T-helper 17 cell (primary cell): ENCODE measurements around the gene LMO4. TPM values are rescaled to one million over a fixed set of nuclear protein-coding genes. Genes with fewer than 3 reads are reported as not detected.

Source experiments
- ATAC-seq: fragments of 150-1000 bp; cut with Tn5 transposase; 2 replicates; pipeline ENCODE4 v1.10.0; 2021; ENCODE audit warnings: mild to moderate bottlenecking, moderate library complexity
- DNase-seq, 3 donors: peaks; one replicate each; pipeline versions ENCODE4 v3.0.0 to v3.0.0-alpha.2; 2020 to 2021
- H3K9me3 ChIP-seq: one replicate; pipeline ENCODE4 v1.7.0; 2013; ENCODE audit warnings: low read length, mild to moderate bottlenecking; ENCODE audit not compliant: control insufficient read depth, poor library complexity, severe bottlenecking
- H3K27ac Mint-ChIP-seq: one replicate; pipeline ENCODE4 v1.8.0; 2022; ENCODE audit warnings: mild to moderate bottlenecking, moderate library complexity, mixed read lengths
- H3K27me3 Mint-ChIP-seq: one replicate; pipeline ENCODE4 v1.8.0; 2022; ENCODE audit warnings: mixed read lengths
- H3K36me3 Mint-ChIP-seq: one replicate; pipeline ENCODE4 v1.8.0; 2022; ENCODE audit warnings: low read depth, mixed read lengths
- H3K4me1 Mint-ChIP-seq: one replicate; pipeline ENCODE4 v1.8.0; 2022; ENCODE audit warnings: mild to moderate bottlenecking, mixed read lengths
- H3K4me3 Mint-ChIP-seq: one replicate; pipeline ENCODE4 v1.8.0; 2022; ENCODE audit warnings: mild to moderate bottlenecking, moderate library complexity, mixed read lengths
- total RNA-seq, 4 donors: library from RNA in 2 of 4; stranded (reverse) in 2 of 4; gene quantifications; one replicate each; pipeline ENCODE4 v1.2.3 and lab custom pipeline; 2022 to 2026

Gene LMO4
- total RNA-seq, 2 donors from 2014 or later: 18.2 to 19.9 TPM

- no peaks in the 10 kb centered on the region for H3K9me3 ChIP-seq
- DNase-seq (no peak), ATAC-seq (no peak)
- no peak overlapping the region for H3K4me3 Mint-ChIP-seq
- H3K4me1 Mint-ChIP-seq: no peaks in the 10 kb centered on the region
- H3K36me3 Mint-ChIP-seq: peaks cover 2% of the 10 kb centered on the region
- peaks cover 42% of the 10 kb centered on the region for H3K27me3 Mint-ChIP-seq
- H3K27ac Mint-ChIP-seq: no peak overlapping the region
These were observed 22.9 kb upstream of the LMO4 start for GRCh38 chr1:87305762-87306161.

GRCh38 chr1:87307306-87307705, 21.4 kb upstream of the LMO4 start:
- ATAC-seq (no peak), DNase-seq (no peak)
- no peak overlapping the region for H3K27ac Mint-ChIP-seq
- H3K4me1 Mint-ChIP-seq: no peaks in the 10 kb centered on the region
- H3K4me3 Mint-ChIP-seq: no peak overlapping the region
- H3K9me3 ChIP-seq: no peaks in the 10 kb centered on the region
- H3K27me3 Mint-ChIP-seq: peaks cover 34% of the 10 kb centered on the region
- peaks cover 2% of the 10 kb centered on the region for H3K36me3 Mint-ChIP-seq

- Mint-ChIP-seq H3K36me3 (peaks cover 2% of the 10 kb centered on the region), H3K4me1 (no peaks in the 10 kb centered on the region), H3K27me3 (peaks cover 34% of the 10 kb centered on the region), H3K4me3 (no peak overlapping the region), H3K27ac (no peak overlapping the region)
- no peaks in the 10 kb centered on the region for H3K9me3 ChIP-seq
- ATAC-seq: no peak
- no peak for DNase-seq
These were observed 20.7 kb upstream of the LMO4 start for GRCh38 chr1:87307931-87308330.

GRCh38 chr1:87314091-87314490, 14.6 kb upstream of the LMO4 start:
- no peak for ATAC-seq
- H3K36me3 Mint-ChIP-seq: peaks cover 2% of the 10 kb centered on the region

GRCh38 chr1:87318056-87318650, 10.5 kb upstream of the LMO4 start:
- no peak overlapping the region for H3K4me3 Mint-ChIP-seq
- DNase-seq: no peak

More at GRCh38 chr1:87314091-87314490, 14.6 kb upstream of the LMO4 start:
- H3K9me3 ChIP-seq: no peaks in the 10 kb centered on the region
- no peak for DNase-seq
- Mint-ChIP-seq H3K4me3 (no peak overlapping the region), H3K27me3 (peaks cover 36% of the 10 kb centered on the region), H3K4me1 (peaks cover 7% of the 10 kb centered on the region), H3K27ac (no peak overlapping the region)

GRCh38 chr1:87318806-87319205, 9.9 kb upstream of the LMO4 start:
- H3K4me3 Mint-ChIP-seq: no peak overlapping the region
- peaks cover 7% of the 10 kb centered on the region for H3K4me1 Mint-ChIP-seq
- H3K9me3 ChIP-seq: no peaks in the 10 kb centered on the region
- peaks cover 34% of the 10 kb centered on the region for H3K27me3 Mint-ChIP-seq
- ATAC-seq (no peak), DNase-seq (no peak)
- no peak overlapping the region for H3K27ac Mint-ChIP-seq
- H3K36me3 Mint-ChIP-seq: peaks cover 2% of the 10 kb centered on the region

More at GRCh38 chr1:87318056-87318650, 10.5 kb upstream of the LMO4 start:
- peaks cover 7% of the 10 kb centered on the region for H3K4me1 Mint-ChIP-seq
- H3K9me3 ChIP-seq: no peaks in the 10 kb centered on the region
- H3K36me3 Mint-ChIP-seq: peaks cover 2% of the 10 kb centered on the region
- ATAC-seq: no peak
- peaks cover 36% of the 10 kb centered on the region for H3K27me3 Mint-ChIP-seq
- no peak overlapping the region for H3K27ac Mint-ChIP-seq

GRCh38 chr1:87325982-87326738, 2.5 kb upstream of the LMO4 start:
- peaks cover 17% of the 10 kb centered on the region for H3K4me1 Mint-ChIP-seq
- no peak overlapping the region for H3K27ac Mint-ChIP-seq
- H3K27me3 Mint-ChIP-seq: no peaks in the 10 kb centered on the region
- H3K9me3 ChIP-seq: no peaks in the 10 kb centered on the region
- ATAC-seq: peak; percentile 23
- peak in 1 of 3 donors; percentile 25 for DNase-seq
- no peak overlapping the region for H3K4me3 Mint-ChIP-seq
- H3K36me3 Mint-ChIP-seq: no peaks in the 10 kb centered on the region

GRCh38 chr1:87327376-87328271, 1.1 kb upstream of the LMO4 start:
- H3K9me3 ChIP-seq: no peaks in the 10 kb centered on the region
- Mint-ChIP-seq H3K27ac (peak overlapping the region; percentile 92), H3K4me3 (peak overlapping the region; percentile 97), H3K27me3 (no peaks in the 10 kb centered on the region), H3K4me1 (peaks cover 24% of the 10 kb centered on the region), H3K36me3 (no peaks in the 10 kb centered on the region)
- ATAC-seq: no peak
- no peak for DNase-seq

- peaks cover 32% of the 10 kb centered on the region for H3K4me1 Mint-ChIP-seq
- peak overlapping the region; percentile 97 for H3K4me3 Mint-ChIP-seq
- ATAC-seq (no peak), DNase-seq (peak in 1 of 3 donors; percentile 21)
- H3K27me3 Mint-ChIP-seq: no peaks in the 10 kb centered on the region
- no peaks in the 10 kb centered on the region for H3K9me3 ChIP-seq
- H3K27ac Mint-ChIP-seq: peak overlapping the region; percentile 92
- H3K36me3 Mint-ChIP-seq: no peaks in the 10 kb centered on the region
These were observed 408 bp downstream of the LMO4 start for GRCh38 chr1:87329051-87329525.

GRCh38 chr1:87329526-87330056, 911 bp downstream of the LMO4 start:
- Mint-ChIP-seq H3K4me1 (peaks cover 35% of the 10 kb centered on the region), H3K27ac (peak overlapping the region; percentile 92), H3K36me3 (no peaks in the 10 kb centered on the region), H3K4me3 (peak overlapping the region; percentile 97), H3K27me3 (no peaks in the 10 kb centered on the region)
- DNase-seq: no peak
- ATAC-seq: no peak
- no peaks in the 10 kb centered on the region for H3K9me3 ChIP-seq

GRCh38 chr1:87330057-87330884, 1.6 kb downstream of the LMO4 start:
- ATAC-seq: no peak
- Mint-ChIP-seq H3K27me3 (no peaks in the 10 kb centered on the region), H3K4me3 (peak overlapping the region; percentile 97), H3K27ac (peak overlapping the region; percentile 92), H3K36me3 (peaks cover 2% of the 10 kb centered on the region), H3K4me1 (peaks cover 38% of the 10 kb centered on the region)
- H3K9me3 ChIP-seq: no peaks in the 10 kb centered on the region
- DNase-seq: no peak

GRCh38 chr1:87330885-87331364, 2.2 kb downstream of the LMO4 start:
- peak overlapping the region; percentile 97 for H3K4me3 Mint-ChIP-seq
- peaks cover 2% of the 10 kb centered on the region for H3K36me3 Mint-ChIP-seq
- H3K27ac Mint-ChIP-seq: peak overlapping the region; percentile 92
- H3K27me3 Mint-ChIP-seq: no peaks in the 10 kb centered on the region
- no peaks in the 10 kb centered on the region for H3K9me3 ChIP-seq
- DNase-seq (no peak), ATAC-seq (peak; percentile 6)
- H3K4me1 Mint-ChIP-seq: peaks cover 40% of the 10 kb centered on the region
